IMR-90 (cell line): Measurements from ENCODE around the gene ADGRG6.

Experiments
- POLR2A ChIP-seq: IDR thresholded peaks from 2 replicates; pipeline ENCODE4 v1.6.1; 2012; ENCODE audit warnings: mild to moderate bottlenecking, low read depth, low read length
- TF ChIP-seq, protein P1 (sequence below): conservative IDR thresholded peaks from 2 replicates; pipeline ENCODE4 v1.5.1; 2012; ENCODE audit warnings: mild to moderate bottlenecking, low read depth, low read length, improper control_type of control experiment

GRCh38 chr6:142353690-142354089 lies 51.9 kb downstream of the ADGRG6 start:
- no peak for TF ChIP-seq POLR2A
- TF ChIP-seq, protein P1, sequence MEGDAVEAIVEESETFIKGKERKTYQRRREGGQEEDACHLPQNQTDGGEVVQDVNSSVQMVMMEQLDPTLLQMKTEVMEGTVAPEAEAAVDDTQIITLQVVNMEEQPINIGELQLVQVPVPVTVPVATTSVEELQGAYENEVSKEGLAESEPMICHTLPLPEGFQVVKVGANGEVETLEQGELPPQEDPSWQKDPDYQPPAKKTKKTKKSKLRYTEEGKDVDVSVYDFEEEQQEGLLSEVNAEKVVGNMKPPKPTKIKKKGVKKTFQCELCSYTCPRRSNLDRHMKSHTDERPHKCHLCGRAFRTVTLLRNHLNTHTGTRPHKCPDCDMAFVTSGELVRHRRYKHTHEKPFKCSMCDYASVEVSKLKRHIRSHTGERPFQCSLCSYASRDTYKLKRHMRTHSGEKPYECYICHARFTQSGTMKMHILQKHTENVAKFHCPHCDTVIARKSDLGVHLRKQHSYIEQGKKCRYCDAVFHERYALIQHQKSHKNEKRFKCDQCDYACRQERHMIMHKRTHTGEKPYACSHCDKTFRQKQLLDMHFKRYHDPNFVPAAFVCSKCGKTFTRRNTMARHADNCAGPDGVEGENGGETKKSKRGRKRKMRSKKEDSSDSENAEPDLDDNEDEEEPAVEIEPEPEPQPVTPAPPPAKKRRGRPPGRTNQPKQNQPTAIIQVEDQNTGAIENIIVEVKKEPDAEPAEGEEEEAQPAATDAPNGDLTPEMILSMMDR: no peak
